Right lobe of liver (tissue), 6 donors: ENCODE measurements around the gene ZNF792. TPM values are rescaled to one million over a fixed set of nuclear protein-coding genes. Genes with fewer than 3 reads are reported as not detected.
"Not testable (repeated sequence)": the region's sequence is repeated elsewhere in the genome, so short reads cannot be mapped to it uniquely, and the experiment has no call there.

Source experiments
- ATAC-seq, 4 donors: fragments of 200-7000 bp; cut with Tn5 transposase; one replicate each; pipeline ENCODE4 v1.9.1; 2020; ENCODE audit warnings: mild to moderate bottlenecking in 4 of 4, moderate library complexity in 4 of 4
- DNase-seq, 3 donors: peaks; one replicate each; pipeline ENCODE4 v3.0.0-alpha.2; 2020
- H3K27ac ChIP-seq, 3 donors: fragments of 200-600 bp; one replicate each; pipeline ENCODE4 v1.8.0; 2022
- H3K27me3 ChIP-seq, 2 donors: fragments of 200-600 bp; one replicate each; pipeline ENCODE4 v1.8.0; 2022
- H3K36me3 ChIP-seq, 4 donors: fragments of 200-600 bp; sonication (generic) in 1 of 4; one replicate each; pipeline versions ENCODE4 v1.5.1 to v1.8.0; 2017 to 2022; ENCODE audit warnings: control low read depth in 1 of 4
- H3K4me1 ChIP-seq, 4 donors: fragments of 200-600 bp; sonication (generic) in 1 of 4; one replicate each; pipeline versions ENCODE4 v1.5.1 to v1.8.0; 2017 to 2022; ENCODE audit warnings: control low read depth in 1 of 4
- H3K4me3 ChIP-seq, 3 donors: fragments of 200-600 bp; one replicate each; pipeline ENCODE4 v1.8.0; 2022
- H3K9me3 ChIP-seq, 4 donors: fragments of 200-600 bp; sonication (generic) in 1 of 4; one replicate each; pipeline versions ENCODE4 v1.5.1 to v1.8.0; 2017 to 2022; ENCODE audit warnings: control low read depth in 1 of 4
- POLR2A ChIP-seq: fragments of 450-650 bp; IDR thresholded peaks from one replicate; pipeline ENCODE4 v1.6.1; 2017; ENCODE audit warnings: antibody characterized with exemption, mild to moderate bottlenecking
- WGBS: methylation state at CpG from one replicate; pipeline ENCODE4 v1.1.6; 2018; ENCODE audit warnings: low coverage, low lambda C conversion rate; ENCODE audit not compliant: insufficient coverage; ENCODE audit errors: missing lambda C conversion rate; 5-methylcytosine and 5-hydroxymethylcytosine counted together
- intact Hi-C, 2 donors: fragments of 100-400 bp; cut with DNase I; formaldehyde crosslinking; loops; one replicate each; pipeline versions ENCODE4 v1.11.2 to v1.14.1; 2022
- total RNA-seq, 6 experiments: library from RNA; depleted of rRNA in 2 of 6; stranded (reverse); fragments of >200 nt in 2 of 6; fragmentation: NEBNext Ultra II Directional in 3 of 6; extraction: Animal tissue kit (Norgen Biotek cat#: 25700) in 3 of 6; gene quantifications; one replicate each; pipeline versions ENCODE4 v1.1.0 to v1.2.4, GENCODE V29; 2016 to 2023
- TF ChIP-seq, protein P1 (sequence below), 4 donors: fragments of 200-600 bp in 3 of 4; fragments of 450-650 bp in 1 of 4; IDR thresholded peaks; one replicate each; pipeline versions ENCODE4 v1.5.1 to v1.8.0; 2016 to 2022; ENCODE audit warnings: antibody characterized with exemption in 4 of 4, mild to moderate bottlenecking in 2 of 4
- donor health status: DM: no; HTN: yes; CAD: no.
- donor health status: DM: no; HTN: no; CAD: no.
- donor health status: DM: no; HTN: no; CAD: no.
- donor health status: DM: no; HTN: yes; CAD: no.
- donor health status: DM: no; HTN: yes; CAD: no.

Gene ZNF792
- total RNA-seq, 6 experiments from 2014 or later, result 2.6 to 3.8 (median 3.2) TPM

DNA sequence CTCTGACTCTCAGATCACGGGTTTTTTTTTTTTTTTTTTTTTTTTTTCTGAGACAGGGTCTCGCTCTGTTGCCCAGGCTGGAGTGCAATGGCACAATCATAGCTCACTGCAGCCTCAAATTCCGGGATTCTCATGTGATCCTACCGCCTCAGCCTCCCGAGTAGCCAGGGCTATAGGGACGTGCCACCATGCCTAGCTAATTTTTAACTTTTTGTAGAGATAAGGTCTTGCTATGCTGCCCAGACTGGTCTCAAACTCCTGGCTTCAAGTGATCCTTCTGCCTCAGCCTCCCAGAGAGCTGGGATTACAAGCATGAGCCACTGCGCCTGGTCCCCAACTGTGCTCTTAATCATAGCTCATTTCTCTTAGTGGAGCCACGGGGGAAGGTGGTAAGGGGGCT is 31.5 kb upstream of the ZNF792 start:
- H3K27me3 ChIP-seq, result no peaks in the 10 kb centered on the region
- TF ChIP-seq POLR2A, result no peak
- TF ChIP-seq, protein P1, sequence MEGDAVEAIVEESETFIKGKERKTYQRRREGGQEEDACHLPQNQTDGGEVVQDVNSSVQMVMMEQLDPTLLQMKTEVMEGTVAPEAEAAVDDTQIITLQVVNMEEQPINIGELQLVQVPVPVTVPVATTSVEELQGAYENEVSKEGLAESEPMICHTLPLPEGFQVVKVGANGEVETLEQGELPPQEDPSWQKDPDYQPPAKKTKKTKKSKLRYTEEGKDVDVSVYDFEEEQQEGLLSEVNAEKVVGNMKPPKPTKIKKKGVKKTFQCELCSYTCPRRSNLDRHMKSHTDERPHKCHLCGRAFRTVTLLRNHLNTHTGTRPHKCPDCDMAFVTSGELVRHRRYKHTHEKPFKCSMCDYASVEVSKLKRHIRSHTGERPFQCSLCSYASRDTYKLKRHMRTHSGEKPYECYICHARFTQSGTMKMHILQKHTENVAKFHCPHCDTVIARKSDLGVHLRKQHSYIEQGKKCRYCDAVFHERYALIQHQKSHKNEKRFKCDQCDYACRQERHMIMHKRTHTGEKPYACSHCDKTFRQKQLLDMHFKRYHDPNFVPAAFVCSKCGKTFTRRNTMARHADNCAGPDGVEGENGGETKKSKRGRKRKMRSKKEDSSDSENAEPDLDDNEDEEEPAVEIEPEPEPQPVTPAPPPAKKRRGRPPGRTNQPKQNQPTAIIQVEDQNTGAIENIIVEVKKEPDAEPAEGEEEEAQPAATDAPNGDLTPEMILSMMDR (IDR thresholded peaks at IDR 0.05), result no peak
- 52% methylated on average over 7 of the region's 8 CpGs for WGBS

DNA sequence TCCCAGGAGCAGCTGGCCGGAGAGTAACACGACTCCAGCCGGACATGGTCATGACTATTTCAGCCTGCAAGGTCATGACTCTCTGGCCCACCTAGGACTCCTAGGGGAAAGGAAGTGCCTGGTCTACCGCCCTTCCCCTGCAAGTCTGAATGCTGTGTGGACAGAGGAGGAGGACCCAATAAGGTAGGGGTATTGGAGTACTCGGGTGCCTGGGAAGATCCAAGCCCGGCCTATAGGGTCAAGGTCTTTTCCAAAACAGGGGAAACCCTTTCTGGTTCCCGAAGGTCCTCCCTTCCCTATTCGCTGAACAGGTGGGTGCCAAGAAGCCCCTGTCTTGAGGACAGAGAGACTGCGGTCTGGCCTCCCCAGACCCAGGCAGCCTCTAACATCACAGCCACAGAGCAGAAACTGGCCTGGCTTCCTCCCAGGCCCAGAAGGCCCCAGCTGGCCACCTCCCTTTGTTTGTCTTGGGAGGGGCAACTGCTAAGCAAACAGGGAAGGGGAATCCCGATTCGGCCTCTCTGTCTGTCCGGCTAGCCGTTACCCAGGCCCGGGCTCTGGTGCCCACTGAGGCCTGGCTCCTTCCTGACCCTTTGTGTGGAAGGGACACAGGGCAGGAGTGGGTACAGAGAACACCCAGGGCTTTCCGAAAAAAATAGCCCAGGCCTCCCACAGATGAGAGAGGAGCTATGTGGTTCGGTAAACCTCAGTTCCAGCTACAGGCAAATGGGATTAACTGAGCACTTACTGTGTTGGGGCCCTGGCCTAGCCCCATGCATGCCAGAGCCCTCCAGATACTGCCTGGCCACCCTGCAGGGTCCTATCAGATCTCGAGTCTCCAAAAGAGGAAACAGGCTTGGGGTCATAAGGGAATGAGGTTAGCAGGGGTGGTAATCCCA is 30.9 kb upstream of the ZNF792 start:
- Histone ChIP-seq H3K9me3 (no peaks in the 10 kb centered on the region), H3K4me3 (no peak overlapping the region), H3K27me3 (no peaks in the 10 kb centered on the region), H3K27ac (peak overlapping the region; percentile 32 to 83 (median 76)), H3K36me3 (no peaks in the 10 kb centered on the region), H3K4me1 (peaks cover 0 to 36% (median 11%) of the 10 kb centered on the region in 4 donors)
- ATAC-seq (peak; percentile 80 to 89 (median 87)), DNase-seq (peak; percentile 81 to 89 (median 87))
- TF ChIP-seq POLR2A, result peak; percentile 14
- TF ChIP-seq, protein P1 (IDR thresholded peaks at IDR 0.05), result no peak
- intact Hi-C loops, result no loop called here
- 39% methylated on average over 7 of the region's 17 CpGs for whole genome bisulfite sequencing

More for the DNA sequence above, 31.5 kb upstream of the ZNF792 start:
- DNase-seq (peak in 1 of 3 donors; percentile 41), ATAC-seq (peak in 2 of 4 donors; percentile 19 to 64)
- peak overlapping the region; percentile 32 to 83 (median 76) for H3K27ac ChIP-seq
- H3K4me1 ChIP-seq, result peaks cover 0 to 36% (median 11%) of the 10 kb centered on the region in 4 donors
- intact Hi-C loops, result no loop called here
- no peaks in the 10 kb centered on the region for H3K9me3 ChIP-seq
- H3K36me3 ChIP-seq, result no peaks in the 10 kb centered on the region
- H3K4me3 ChIP-seq, result no peak overlapping the region

DNA sequence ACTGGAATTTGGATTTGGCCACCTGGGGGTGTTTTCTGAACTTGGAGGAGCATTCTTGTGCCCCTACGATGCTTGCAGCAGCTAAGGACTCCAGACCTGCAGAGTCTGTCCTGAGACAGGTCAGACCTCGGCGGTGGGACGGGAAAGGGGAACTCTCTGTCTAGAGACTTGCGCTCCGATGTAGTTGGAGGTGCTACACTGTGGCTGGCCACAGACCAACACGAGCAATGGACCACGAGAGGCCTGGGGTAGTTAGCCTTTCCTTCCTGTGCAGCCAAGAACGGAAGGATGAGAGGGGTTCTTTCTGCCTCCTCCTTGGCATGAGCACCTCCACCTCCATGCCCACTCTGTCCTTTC is 30.2 kb upstream of the ZNF792 start:
- H3K27me3 ChIP-seq, result no peaks in the 10 kb centered on the region
- intact Hi-C loops, result no loop called here
- peaks cover 0 to 32% (median 10%) of the 10 kb centered on the region in 4 donors for H3K4me1 ChIP-seq
- H3K4me3 ChIP-seq, result no peak overlapping the region
- DNase-seq (peak in 1 of 3 donors; percentile 58), ATAC-seq (no peak)
- peak overlapping the region in 2 of 3 donors; percentile 32 to 83 for H3K27ac ChIP-seq
- no peaks in the 10 kb centered on the region for H3K36me3 ChIP-seq
- no peaks in the 10 kb centered on the region for H3K9me3 ChIP-seq
- no CpG with 5 or more reads among the region's 9 CpGs for WGBS
- no peak for TF ChIP-seq POLR2A
- TF ChIP-seq, protein P1 (IDR thresholded peaks at IDR 0.05), result no peak

DNA sequence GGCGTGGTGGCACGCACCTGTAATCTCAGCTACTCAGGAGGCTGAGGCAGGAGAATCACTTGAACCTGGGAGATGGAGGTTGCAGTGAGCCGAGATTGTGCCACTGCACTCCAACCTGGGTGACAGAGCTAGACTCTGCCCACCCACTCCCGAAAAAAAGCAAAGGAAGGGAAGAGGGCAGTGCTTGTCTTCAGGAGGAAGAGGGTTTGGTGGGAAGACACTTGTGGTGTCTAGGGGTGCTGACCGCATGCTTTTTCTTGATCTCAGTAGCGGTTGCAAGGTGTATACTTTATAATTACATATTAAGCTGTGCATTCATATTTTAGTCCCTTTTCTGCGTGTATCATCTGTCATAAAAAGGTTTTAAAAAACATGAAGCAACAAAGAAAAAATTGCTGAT is 28.6 kb upstream of the ZNF792 start:
- H3K27me3 ChIP-seq, ATAC-seq, H3K27ac ChIP-seq, DNase-seq, H3K4me3 ChIP-seq, H3K36me3 ChIP-seq, H3K9me3 ChIP-seq, intact Hi-C loops: not testable (repeated sequence)
- peaks cover 0 to 19% (median 10%) of the 10 kb centered on the region in 4 donors for H3K4me1 ChIP-seq
- 94% methylated on average over 3 of the region's 7 CpGs for WGBS
